Aorta (tissue), 5 donors: ENCODE measurements around the gene SLC1A2. TPM values are rescaled to one million over a fixed set of nuclear protein-coding genes. Genes with fewer than 3 reads are reported as not detected.

Experiments
- ATAC-seq: fragments of 200-7000 bp; cut with Tn5 transposase; one replicate; pipeline ENCODE4 v1.9.1; 2022; ENCODE audit warnings: moderate library complexity; ENCODE audit not compliant: low FRiP score
- DNase-seq, 2 donors: peaks; one replicate each; pipeline ENCODE4 v3.0.0-alpha.2; 2020
- H3K27ac ChIP-seq, 2 donors: one replicate each; pipeline ENCODE4 v1.5.1; 2013; ENCODE audit warnings: low read length in 2 of 2, mild to moderate bottlenecking in 2 of 2, moderate library complexity in 2 of 2, control low read depth in 1 of 2, inconsistent platforms in 1 of 2, low read depth in 1 of 2
- H3K27me3 ChIP-seq, 2 donors: one replicate each; pipeline ENCODE4 v1.6.1; 2013; ENCODE audit warnings: control low read depth in 1 of 2, low read length in 1 of 2, mild to moderate bottlenecking in 1 of 2, moderate library complexity in 1 of 2; ENCODE audit not compliant: insufficient read depth in 2 of 2, control insufficient read depth in 1 of 2
- H3K36me3 ChIP-seq, 2 donors: one replicate each; pipeline ENCODE4 v1.6.1; 2013; ENCODE audit warnings: control low read depth in 1 of 2, low read length in 1 of 2, mild to moderate bottlenecking in 1 of 2; ENCODE audit not compliant: insufficient read depth in 2 of 2, control insufficient read depth in 1 of 2
- H3K4me1 ChIP-seq, 2 donors: one replicate each; pipeline ENCODE4 v1.6.1; 2013; ENCODE audit warnings: low read length in 2 of 2, control low read depth in 1 of 2, mild to moderate bottlenecking in 1 of 2, moderate library complexity in 1 of 2; ENCODE audit not compliant: insufficient read depth in 2 of 2, control insufficient read depth in 1 of 2
- H3K4me3 ChIP-seq, 2 donors: one replicate each; pipeline ENCODE4 v1.5.1; 2013; ENCODE audit warnings: low read length in 2 of 2, control low read depth in 1 of 2, mild to moderate bottlenecking in 1 of 2
- H3K9me3 ChIP-seq: one replicate; pipeline ENCODE4 v1.6.1; 2013; ENCODE audit warnings: mild to moderate bottlenecking, low read length; ENCODE audit not compliant: control insufficient read depth
- WGBS, 2 donors: extraction: QIAGEN DNeasy Blood & Tissue Kit; methylation state at CpG; one replicate each; pipeline ENCODE4 v1.1.7; 2013; 5-methylcytosine and 5-hydroxymethylcytosine counted together
- intact Hi-C, 2 donors: fragments of 100-400 bp; cut with DNase I; formaldehyde crosslinking; loops; one replicate each; pipeline versions ENCODE4 v1.14.2 to v1.15.0; 2022
- polyA plus RNA-seq, 2 donors: library from polyadenylated mRNA; stranded (reverse); fragments of 200-250 nt; gene quantifications; one replicate each; pipeline ENCODE4 v1.2.3, GENCODE V29; 2013
- total RNA-seq, 2 donors: library from RNA; stranded (reverse); fragmentation: NEBNext Ultra II Directional; extraction: Animal tissue kit (Norgen Biotek cat#: 25700); gene quantifications; one replicate each; pipeline ENCODE4 v1.2.1, GENCODE V29; 2021
- donor health status: healthy with polysubstance abuse.
- donor health status: Bipolar disorder and iron deficiency.
- donor health status: DM: no; HTN: no; CAD: no.
- donor health status: DM: no; HTN: no; CAD: no.
- donor health status: DM: yes; HTN: yes; CAD: no.

The SLC1A2 gene
- total and polyA plus RNA-seq, 4 donors = 1.1 to 1.5 TPM; not detected in 2

- DNase-seq (no peak), ATAC-seq (peak; percentile 79)
- 8 to 9% methylated on average over 5 of the region's 5 CpGs for WGBS, 2 donors
- Histone ChIP-seq H3K4me3 (no peak overlapping the region), H3K36me3 (no peaks in the 10 kb centered on the region), H3K27me3 (no peaks in the 10 kb centered on the region), H3K27ac (peak overlapping the region; percentile 6 to 83), H3K9me3 (no peaks in the 10 kb centered on the region), H3K4me1 (peaks cover 2 to 5% of the 10 kb centered on the region in 2 donors)
- intact Hi-C loops = loop anchor here in 1 of 2 donors (10.0 kb wide), 1 partner anchor 84 kb away; no protein-coding TSS in a partner anchor
Observed at GRCh38 chr11:35281169-35281688, 138.1 kb downstream of the SLC1A2 start.

GRCh38 chr11:35280727-35281126 is 138.6 kb downstream of the SLC1A2 start:
- DNase-seq (no peak), ATAC-seq (peak; percentile 5)
- H3K4me1 ChIP-seq = peaks cover 2 to 8% of the 10 kb centered on the region in 2 donors
- H3K27ac ChIP-seq = peak overlapping the region; percentile 5 to 39
- no peaks in the 10 kb centered on the region for H3K27me3 ChIP-seq
- no peaks in the 10 kb centered on the region for H3K36me3 ChIP-seq
- H3K4me3 ChIP-seq = no peak overlapping the region
- intact Hi-C loops = loop anchor here in 1 of 2 donors (10.0 kb wide), 1 partner anchor 84 kb away; no protein-coding TSS in a partner anchor
- 64 to 76% methylated on average over 7 of the region's 7 CpGs for WGBS, 2 donors
- no peaks in the 10 kb centered on the region for H3K9me3 ChIP-seq

GRCh38 chr11:35277827-35278226 is 141.5 kb downstream of the SLC1A2 start:
- Histone ChIP-seq H3K4me3 (no peak overlapping the region), H3K9me3 (no peaks in the 10 kb centered on the region), H3K27ac (no peak overlapping the region), H3K4me1 (peaks cover 9 to 10% of the 10 kb centered on the region in 2 donors), H3K36me3 (no peaks in the 10 kb centered on the region), H3K27me3 (no peaks in the 10 kb centered on the region)
- ATAC-seq = no peak
- no peak for DNase-seq
- intact Hi-C loops = no loop called here
- WGBS, 2 donors = 99 to 100% methylated on average over 2 of the region's 2 CpGs

- Histone ChIP-seq H3K27me3 (no peaks in the 10 kb centered on the region), H3K36me3 (no peaks in the 10 kb centered on the region), H3K9me3 (no peaks in the 10 kb centered on the region), H3K27ac (peak overlapping the region in 1 of 2 donors; percentile 45), H3K4me1 (peaks cover 4 to 8% of the 10 kb centered on the region in 2 donors), H3K4me3 (no peak overlapping the region)
- DNase-seq (no peak), ATAC-seq (no peak)
- WGBS, 2 donors = 87 to 96% methylated on average over 2 of the region's 2 CpGs
- intact Hi-C loops = no loop called here
Observed at GRCh38 chr11:35276396-35277145, 142.8 kb downstream of the SLC1A2 start.

DNA sequence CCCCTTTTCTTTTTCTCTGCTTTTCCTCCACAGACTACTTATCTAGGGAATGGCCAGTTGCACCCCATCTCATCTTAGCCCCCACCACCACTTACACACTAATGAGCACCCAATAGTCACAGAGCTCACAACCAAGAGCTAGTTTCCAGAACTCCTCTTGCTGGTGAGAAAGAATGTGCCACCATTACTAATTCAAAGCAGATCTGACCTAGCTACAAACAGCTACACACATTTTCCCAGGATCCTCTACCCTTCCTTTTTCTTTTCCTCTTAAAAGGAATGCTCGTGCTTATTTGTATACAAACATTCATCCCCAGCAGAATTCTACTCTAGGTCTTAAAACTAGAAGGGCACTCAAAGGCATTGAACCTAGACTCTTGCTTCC is 143.6 kb downstream of the SLC1A2 start:
- ATAC-seq = no peak
- no peak for DNase-seq
- no peaks in the 10 kb centered on the region for H3K27me3 ChIP-seq
- H3K4me1 ChIP-seq = peaks cover 4 to 7% of the 10 kb centered on the region in 2 donors
- H3K9me3 ChIP-seq = no peaks in the 10 kb centered on the region
- intact Hi-C loops = no loop called here
- H3K27ac ChIP-seq = peak overlapping the region; percentile 29 to 93
- H3K4me3 ChIP-seq = no peak overlapping the region
- H3K36me3 ChIP-seq = no peaks in the 10 kb centered on the region
- 15 to 18% methylated on average over 1 of the region's 1 CpG for WGBS, 2 donors

GRCh38 chr11:35274909-35275785 is 144.2 kb downstream of the SLC1A2 start:
- Histone ChIP-seq H3K36me3 (no peaks in the 10 kb centered on the region), H3K4me1 (peaks cover 4 to 7% of the 10 kb centered on the region in 2 donors), H3K27ac (peak overlapping the region; percentile 29 to 93), H3K9me3 (no peaks in the 10 kb centered on the region), H3K27me3 (no peaks in the 10 kb centered on the region), H3K4me3 (no peak overlapping the region)
- intact Hi-C loops = no loop called here
- ATAC-seq (peak; percentile 54), DNase-seq (peak; percentile 82 to 88)
- 28 to 30% methylated on average over 6 of the region's 6 CpGs for WGBS, 2 donors

DNA sequence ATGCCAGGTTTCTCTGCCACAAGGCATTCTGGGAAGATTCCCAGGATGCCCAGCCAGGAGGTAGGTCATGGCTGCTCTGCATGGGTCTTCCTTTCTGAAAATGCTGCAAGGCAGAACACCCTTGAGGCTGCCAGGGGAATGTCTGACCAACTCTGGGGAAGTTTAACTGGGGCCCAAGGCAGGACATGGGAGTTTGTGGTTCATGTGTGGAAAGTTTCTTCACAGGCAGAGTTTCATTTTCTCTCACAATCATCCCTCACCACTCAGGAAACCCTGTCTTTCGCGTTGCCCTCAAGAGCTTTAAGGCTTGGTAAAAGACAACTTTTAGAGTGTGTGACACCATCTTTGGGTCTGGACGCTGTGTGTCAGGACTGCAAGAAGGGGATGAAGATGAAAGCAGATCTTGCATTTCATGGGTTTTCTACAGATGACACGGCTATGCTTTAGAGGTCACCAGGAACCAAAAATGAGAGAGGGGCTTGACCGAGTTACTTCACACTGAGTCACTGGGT is 146.9 kb downstream of the SLC1A2 start:
- WGBS, 2 donors = 92 to 95% methylated on average over 5 of the region's 5 CpGs
- no peak overlapping the region for H3K4me3 ChIP-seq

GRCh38 chr11:35271031-35271430 is 148.3 kb downstream of the SLC1A2 start:
- ATAC-seq = no peak
- DNase-seq = no peak
- Histone ChIP-seq H3K27ac (no peak overlapping the region), H3K4me1 (peaks cover 4 to 7% of the 10 kb centered on the region in 2 donors), H3K36me3 (no peaks in the 10 kb centered on the region), H3K4me3 (no peak overlapping the region), H3K27me3 (no peaks in the 10 kb centered on the region), H3K9me3 (no peaks in the 10 kb centered on the region)
- intact Hi-C loops = no loop called here
- 96 to 98% methylated on average over 3 of the region's 3 CpGs for WGBS, 2 donors

More for the DNA sequence above, 146.9 kb downstream of the SLC1A2 start:
- intact Hi-C loops = no loop called here
- no peaks in the 10 kb centered on the region for H3K27me3 ChIP-seq
- H3K27ac ChIP-seq = no peak overlapping the region
- no peak for ATAC-seq
- H3K4me1 ChIP-seq = peaks cover 4 to 7% of the 10 kb centered on the region in 2 donors
- no peaks in the 10 kb centered on the region for H3K9me3 ChIP-seq
- no peaks in the 10 kb centered on the region for H3K36me3 ChIP-seq
- DNase-seq = peak in 1 of 2 donors; percentile 50
